Left renal pelvis (tissue), 4 donors: Measurements from ENCODE around the gene CISD3. TPM values are rescaled to one million over a fixed set of nuclear protein-coding genes. Genes with fewer than 3 reads are reported as not detected.
A peak's percentile ranks its signal among the peaks of the same experiment; 100 is the strongest.

Experiments used
- DNase-seq, 4 donors: peaks; one replicate each; pipeline ENCODE4 v3.0.0-alpha.2; 2013; ENCODE audit warnings: low read depth in 4 of 4, low spot score in 3 of 4
- polyA plus RNA-seq, 4 donors: library from polyadenylated mRNA; unstranded; fragments of 120-200 nt; gene quantifications; one replicate each; pipeline ENCODE4 v1.2.1, GENCODE V29; 2013; ENCODE audit not compliant: insufficient read length in 4 of 4

Gene CISD3, protein sequence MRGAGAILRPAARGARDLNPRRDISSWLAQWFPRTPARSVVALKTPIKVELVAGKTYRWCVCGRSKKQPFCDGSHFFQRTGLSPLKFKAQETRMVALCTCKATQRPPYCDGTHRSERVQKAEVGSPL
- 10 to 100 TPM; 10.3 to 15.4 (median 11.3) TPM for polyA plus RNA-seq

DNA sequence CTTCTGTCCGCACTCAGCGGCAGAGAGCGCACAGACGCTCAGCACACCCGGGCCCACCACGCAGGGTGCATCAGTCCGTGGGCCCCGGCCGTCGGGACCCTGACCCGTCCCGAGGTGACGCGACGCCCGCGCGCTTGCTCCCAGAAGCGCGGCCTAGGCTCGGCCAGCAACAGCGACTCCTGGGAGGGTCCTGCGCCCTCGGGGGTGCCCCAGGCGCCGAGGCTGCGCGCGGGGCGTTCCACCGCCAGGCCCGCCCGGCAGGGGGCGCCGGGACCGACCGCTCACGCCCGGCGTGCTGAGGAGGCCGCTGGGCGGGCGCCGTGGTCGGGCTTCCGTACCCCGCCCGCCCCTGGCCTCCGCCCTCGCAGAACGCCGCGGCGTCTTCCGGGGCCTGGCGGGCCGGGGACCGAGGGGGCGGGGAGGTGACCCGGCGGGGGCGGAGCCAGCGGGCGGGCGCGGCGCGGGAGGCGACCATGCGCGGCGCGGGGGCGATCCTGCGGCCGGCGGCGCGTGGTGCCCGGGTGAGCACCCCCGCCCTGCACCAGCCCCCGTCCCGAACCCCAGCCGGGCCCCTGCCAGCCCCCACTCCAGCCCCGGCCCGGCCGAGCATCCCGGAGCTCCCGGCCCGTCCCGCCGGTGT is at the start of gene CISD3:
TSS of gene CISD3 (plus strand) at position 456 of the 640 bp plus-strand sequence. CDS start at position 474, 18 bp downstream.
- DNase-seq: no peak

GRCh38 chr17:38681096-38681495 is 49.0 kb upstream of the CISD3 start:
- no peak for DNase-seq

GRCh38 chr17:38685491-38685890 is 44.6 kb upstream of the CISD3 start:
- DNase-seq: no peak

GRCh38 chr17:38687286-38687685 is 42.9 kb upstream of the CISD3 start:
- DNase-seq: no peak

- no peak for DNase-seq
Observed at GRCh38 chr17:38690386-38690785, 39.8 kb upstream of the CISD3 start.

- DNase-seq: no peak
Observed at GRCh38 chr17:38691154-38691553, 39.0 kb upstream of the CISD3 start.

GRCh38 chr17:38693700-38694329 is 36.3 kb upstream of the CISD3 start:
- no peak for DNase-seq

- no peak for DNase-seq
Observed at GRCh38 chr17:38697061-38697820, 32.9 kb upstream of the CISD3 start.

DNA sequence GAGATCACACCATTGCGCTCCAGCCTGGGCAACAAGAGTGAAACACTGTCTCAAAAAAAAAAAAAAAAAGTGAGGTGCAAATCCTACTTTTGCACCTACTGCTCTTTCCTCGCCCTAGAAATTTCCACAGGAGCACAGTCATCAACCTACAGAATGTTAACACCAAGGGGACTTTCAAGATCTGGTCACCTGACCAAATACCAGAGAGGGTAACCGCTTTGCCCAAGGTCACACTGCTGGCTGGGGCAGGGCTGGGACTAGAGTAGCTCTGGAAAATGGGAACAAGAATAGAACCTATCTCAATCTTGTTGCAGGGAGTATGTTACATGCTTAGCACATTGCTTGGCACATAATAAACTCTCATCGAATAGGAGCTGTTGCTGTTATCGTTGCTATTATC is 31.4 kb upstream of the CISD3 start:
- DNase-seq: no peak

GRCh38 chr17:38701504-38702165 is 28.5 kb upstream of the CISD3 start:
- no peak for DNase-seq

- DNase-seq: peak in 2 of 4 donors; percentile 74 to 76
Observed at GRCh38 chr17:38702166-38702915, 27.8 kb upstream of the CISD3 start.

GRCh38 chr17:38702916-38703741 is 27.0 kb upstream of the CISD3 start:
- no peak for DNase-seq

GRCh38 chr17:38703742-38704605 is 26.2 kb upstream of the CISD3 start:
- DNase-seq: peak in 3 of 4 donors; percentile 70 to 84 (median 78)

DNA sequence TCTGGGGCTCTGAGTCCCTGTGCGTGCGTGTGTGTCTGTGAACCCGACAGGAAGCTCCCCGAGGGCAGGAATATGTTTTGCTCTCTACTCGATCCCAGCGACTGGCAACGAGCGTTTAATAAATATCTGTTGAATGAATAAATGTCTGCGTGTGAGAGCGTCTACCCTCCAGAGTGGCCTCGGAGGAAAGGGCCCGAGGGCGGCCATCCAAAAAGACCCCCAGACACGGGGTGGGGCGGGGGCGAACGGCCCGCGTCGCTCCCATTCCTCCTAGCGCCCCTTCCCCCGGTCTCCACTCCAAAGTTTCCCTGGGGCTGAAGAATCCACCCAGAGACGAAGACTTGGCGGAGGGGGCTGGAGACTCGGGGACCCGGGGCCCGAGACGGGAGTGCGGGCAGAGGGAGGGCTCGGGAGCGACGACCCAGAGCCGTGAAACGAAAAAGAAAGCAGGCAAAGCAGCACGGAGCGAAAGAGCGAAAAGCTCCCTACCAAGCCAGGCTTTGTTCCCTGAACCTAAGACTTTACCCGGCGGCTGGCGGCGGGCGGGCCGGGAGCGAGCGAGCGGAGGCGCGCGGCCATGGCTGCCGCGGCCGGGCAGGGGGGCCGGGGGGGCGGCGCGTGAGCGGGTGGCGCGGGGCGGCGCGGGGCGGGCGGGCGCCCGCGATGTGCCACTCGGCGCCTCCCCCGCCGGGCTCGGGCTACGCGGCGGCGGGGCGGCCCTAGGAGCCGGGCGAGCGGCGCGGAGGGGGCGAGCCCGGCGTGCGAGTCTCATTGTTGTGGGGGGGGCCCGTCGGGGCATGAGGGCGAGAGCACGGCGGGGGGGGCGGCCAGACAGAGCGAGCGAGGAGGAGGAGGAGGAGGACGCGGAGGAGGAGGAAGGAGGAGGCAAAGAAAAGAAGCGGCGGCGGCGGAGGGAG is 25.3 kb upstream of the CISD3 start, which contains the start of gene MLLT6:
TSS of gene MLLT6 (plus strand) at position 668 of the 917 bp plus-strand sequence. CDS start 360 bp downstream, outside the sequence.
- peak in 1 of 4 donors; percentile 71 for DNase-seq

- DNase-seq: no peak
Observed at GRCh38 chr17:38705523-38705802, 24.7 kb upstream of the CISD3 start.

DNA sequence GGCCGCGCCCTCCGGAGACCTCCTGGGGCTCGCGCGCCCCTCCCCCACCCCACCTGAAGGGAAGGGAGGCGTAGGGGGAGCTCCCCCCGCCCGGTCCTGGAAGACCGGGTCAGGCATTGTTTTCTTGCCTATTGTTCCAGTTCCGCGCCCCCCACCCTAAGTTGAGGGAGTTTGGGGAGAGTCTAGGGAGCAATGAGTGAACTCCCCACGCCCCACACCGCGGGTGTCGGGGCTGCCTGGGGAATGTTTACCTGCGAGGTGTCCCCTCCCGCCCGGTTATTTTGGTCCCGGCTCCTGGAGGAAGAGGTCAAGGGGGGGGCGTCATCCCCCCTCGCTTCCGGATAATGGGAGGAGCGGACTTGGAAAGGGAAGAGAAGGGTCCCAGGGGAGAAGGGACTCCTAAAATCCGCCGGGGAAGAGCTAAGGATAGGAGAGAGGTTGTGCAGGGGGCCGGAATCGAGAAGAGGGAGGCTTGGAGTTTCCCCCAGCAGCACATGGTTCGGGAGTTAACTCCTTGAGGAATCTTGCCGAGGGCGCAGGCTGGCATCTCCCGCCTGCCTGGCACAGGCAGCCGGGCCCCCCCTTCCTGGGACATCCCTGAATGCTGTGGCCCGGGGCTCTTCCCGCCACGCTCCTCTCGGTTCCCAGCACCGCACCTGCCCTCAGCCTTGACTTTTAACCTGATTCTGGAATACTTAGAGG is 24.2 kb upstream of the CISD3 start:
- no peak for DNase-seq
